GM23248 (cell line): Measurements from ENCODE around the gene FCHSD1.

Experiments used
- EZH2 ChIP-seq: fragments of 200-600 bp; sonication (generic); IDR thresholded peaks from 2 replicates; pipeline ENCODE4 v1.6.1; 2018; ENCODE audit warnings: antibody characterized with exemption, mild to moderate bottlenecking; ENCODE audit not compliant: insufficient read depth, poor library complexity, severe bottlenecking
- EZH2phosphoT487 ChIP-seq: fragments of 200-600 bp; sonication (generic); IDR thresholded peaks from 2 replicates; pipeline ENCODE4 v1.6.1; 2018; ENCODE audit warnings: antibody characterized with exemption, moderate library complexity, mild to moderate bottlenecking, low read depth; ENCODE audit not compliant: insufficient read depth

DNA sequence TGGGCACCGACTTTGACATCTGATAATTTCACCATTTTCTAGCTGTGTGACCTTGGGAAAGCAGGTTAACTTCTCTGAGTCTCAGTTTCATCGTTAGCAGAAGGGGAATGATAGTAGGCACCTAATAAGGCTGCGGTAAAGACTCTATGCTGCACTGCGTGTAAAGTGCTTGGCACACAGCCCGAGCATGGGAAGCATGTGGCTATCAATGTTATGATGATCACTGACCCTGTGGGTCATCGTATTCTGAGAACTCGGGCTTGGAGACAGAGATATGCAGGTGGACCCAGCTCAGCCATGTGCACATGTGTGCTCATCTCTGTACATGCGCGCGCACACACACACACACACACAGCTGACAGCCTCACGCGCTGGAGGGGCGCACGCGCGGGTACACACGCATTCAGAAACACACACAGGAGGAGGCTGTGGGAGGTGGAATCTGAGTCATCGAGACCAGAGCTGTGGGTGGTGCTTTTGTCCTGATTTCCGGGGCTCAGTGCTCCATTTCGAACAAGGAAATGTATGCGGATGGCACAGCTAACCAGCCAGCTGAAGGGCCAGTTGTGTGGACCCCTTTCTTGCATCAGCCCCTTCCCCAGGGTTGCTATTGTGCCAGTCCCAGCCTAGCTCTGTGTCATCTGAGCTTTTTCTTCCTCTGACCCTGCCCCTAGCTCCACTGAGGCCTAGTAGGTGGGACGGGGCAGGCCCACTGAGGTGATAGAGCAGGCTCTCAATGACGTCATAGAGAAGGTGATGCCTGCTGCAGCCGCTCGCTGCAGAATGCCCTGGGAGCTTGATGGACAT is 41.9 kb upstream of the FCHSD1 start:
- TF ChIP-seq EZH2, result no peak
- TF ChIP-seq EZH2phosphoT487, result no peak
